ENCODE data around the gene GRAMD1A.

- TF ChIP-seq EZH2 (IDR thresholded peaks at IDR 0.05) (no peak), POLR2AphosphoS5 (IDR thresholded peaks at IDR 0.05; ENCODE audit: borderline replicate concordance, low read depth, low read length) (no peak)
Measured at GRCh38 chr19:34960103-34960805, 39.9 kb upstream of the GRAMD1A start.
